ENCODE data around the gene IFFO2. TPM values are rescaled to one million over a fixed set of nuclear protein-coding genes. Genes with fewer than 3 reads are reported as not detected.
"Not testable (repeated sequence)": the region's sequence is repeated elsewhere in the genome, so short reads cannot be mapped to it uniquely, and the experiment has no call there.

Gene IFFO2
- total RNA-seq, 2 donors from 2014 or later, result 4.6 to 6.4 TPM

- TF ChIP-seq CTCF (conservative IDR thresholded peaks at IDR 0.05), result no peak
- Histone ChIP-seq H3K4me3 (ENCODE audit: low read length) (no peak overlapping the region), H3K4me1 (ENCODE audit: control insufficient read depth, insufficient read depth, low read length) (no peaks in the 10 kb centered on the region), H3K27me3 (ENCODE audit: control insufficient read depth, insufficient read depth, low read length, poor library complexity, severe bottlenecking) (no peaks in the 10 kb centered on the region), H3K36me3 (ENCODE audit: control insufficient read depth, insufficient read depth, low read length) (no peaks in the 10 kb centered on the region), H3K9ac (ENCODE audit: extremely low read depth, low read length, poor library complexity, severe bottlenecking) (no peak overlapping the region), H3K27ac (ENCODE audit: low read depth, low read length) (no peak overlapping the region), H3K9me3 (ENCODE audit: control insufficient read depth, low read length) (no peaks in the 10 kb centered on the region)
- H3K4me1 Mint-ChIP-seq, result no peaks in the 10 kb centered on the region
- DNase-seq, result no peak
- peaks cover 8% of the 10 kb centered on the region for H3K27me3 Mint-ChIP-seq (ENCODE audit: insufficient read depth)
- H3K9me3 Mint-ChIP-seq, result no peaks in the 10 kb centered on the region
- WGBS, 2 experiments (ENCODE audit: insufficient coverage in 1 of 2, insufficient read length in 1 of 2), result 90 to 100% methylated on average over 2 to 7 of the region's 7 CpGs
- no peak overlapping the region for H3K4me3 Mint-ChIP-seq
- no peak overlapping the region for H3K27ac Mint-ChIP-seq
- H3K36me3 Mint-ChIP-seq (ENCODE audit: low read depth), result no peaks in the 10 kb centered on the region
Measured at GRCh38 chr1:18871401-18872070, 84.9 kb downstream of the IFFO2 start.

DNA sequence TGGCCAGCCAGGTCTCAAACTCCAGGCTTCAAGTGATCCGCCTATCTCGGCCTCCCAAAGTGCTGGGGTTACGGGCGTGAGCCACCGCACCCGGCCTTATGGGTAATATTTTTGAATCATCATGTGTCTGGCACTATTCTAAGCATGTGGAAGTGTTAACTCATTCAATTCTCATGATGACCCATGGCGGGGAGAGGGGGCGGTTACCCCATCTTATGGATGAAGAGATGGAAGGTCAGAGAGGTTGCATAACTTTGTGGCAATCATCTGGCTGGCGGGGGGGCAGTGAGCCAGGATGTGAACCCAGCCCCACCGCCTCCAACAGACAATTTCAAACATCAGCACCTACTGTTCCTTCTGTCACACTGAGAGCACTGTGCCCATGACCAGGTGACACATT is 85.5 kb downstream of the IFFO2 start:
- TF ChIP-seq CTCF (conservative IDR thresholded peaks at IDR 0.05), result no peak
- no peaks in the 10 kb centered on the region for H3K9me3 Mint-ChIP-seq
- H3K27ac ChIP-seq (ENCODE audit: low read depth, low read length), result no peak overlapping the region
- peaks cover 13% of the 10 kb centered on the region for H3K27me3 Mint-ChIP-seq (ENCODE audit: insufficient read depth)
- no peak overlapping the region for H3K4me3 Mint-ChIP-seq
- no peak for DNase-seq
- H3K27ac Mint-ChIP-seq, result no peak overlapping the region
- H3K27me3 ChIP-seq (ENCODE audit: control insufficient read depth, insufficient read depth, low read length, poor library complexity, severe bottlenecking), result peaks cover 4% of the 10 kb centered on the region
- H3K9me3 ChIP-seq (ENCODE audit: control insufficient read depth, low read length), result no peaks in the 10 kb centered on the region
- H3K4me1 Mint-ChIP-seq, result no peaks in the 10 kb centered on the region
- no peaks in the 10 kb centered on the region for H3K4me1 ChIP-seq (ENCODE audit: control insufficient read depth, insufficient read depth, low read length)
- no peak overlapping the region for H3K9ac ChIP-seq (ENCODE audit: extremely low read depth, low read length, poor library complexity, severe bottlenecking)
- H3K36me3 ChIP-seq (ENCODE audit: control insufficient read depth, insufficient read depth, low read length), result no peaks in the 10 kb centered on the region
- H3K36me3 Mint-ChIP-seq (ENCODE audit: low read depth), result no peaks in the 10 kb centered on the region
- WGBS, 2 experiments (ENCODE audit: insufficient coverage in 1 of 2, insufficient read length in 1 of 2), result 84 to 92% methylated on average over 5 to 9 of the region's 10 CpGs
- no peak overlapping the region for H3K4me3 ChIP-seq (ENCODE audit: low read length)

GRCh38 chr1:18870595-18870865 is 85.9 kb downstream of the IFFO2 start:
- not testable (repeated sequence) for H3K9me3 ChIP-seq (ENCODE audit: control insufficient read depth, low read length); H3K27ac ChIP-seq (ENCODE audit: low read depth, low read length); H3K9me3 Mint-ChIP-seq; H3K4me3 Mint-ChIP-seq; H3K4me1 Mint-ChIP-seq; H3K36me3 ChIP-seq (ENCODE audit: control insufficient read depth, insufficient read depth, low read length); H3K4me3 ChIP-seq (ENCODE audit: low read length); H3K27ac Mint-ChIP-seq; H3K27me3 ChIP-seq (ENCODE audit: control insufficient read depth, insufficient read depth, low read length, poor library complexity, severe bottlenecking); H3K9ac ChIP-seq (ENCODE audit: extremely low read depth, low read length, poor library complexity, severe bottlenecking); H3K36me3 Mint-ChIP-seq (ENCODE audit: low read depth); DNase-seq; H3K4me1 ChIP-seq (ENCODE audit: control insufficient read depth, insufficient read depth, low read length)
- peaks cover 17% of the 10 kb centered on the region for H3K27me3 Mint-ChIP-seq (ENCODE audit: insufficient read depth)
- 95 to 100% methylated on average over 1 to 3 of the region's 3 CpGs for WGBS, 2 experiments (ENCODE audit: insufficient coverage in 1 of 2, insufficient read length in 1 of 2)

All from endodermal cell (in vitro differentiated cells).